Measurements from ENCODE around the gene IL22RA2.

Gene IL22RA2

DNA sequence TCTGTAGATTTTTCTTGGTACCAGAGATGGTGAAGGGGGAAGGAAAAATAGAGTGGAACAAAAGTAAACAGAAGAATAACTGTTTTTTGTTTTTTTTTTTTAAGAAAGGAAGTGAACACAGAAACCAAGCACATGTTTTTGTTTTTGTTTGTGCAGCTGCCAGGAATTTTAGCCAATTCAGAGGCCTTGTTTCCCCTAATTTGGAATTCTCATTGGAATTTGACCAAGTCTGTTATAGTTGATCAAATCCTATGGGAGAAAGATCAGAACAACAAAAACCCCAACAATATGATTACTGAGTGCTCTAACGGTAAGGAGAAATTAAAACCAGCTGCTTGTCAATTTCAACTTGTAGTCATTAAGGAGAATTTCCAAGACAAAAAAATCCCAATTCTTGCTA is 18.2 kb upstream of the IL22RA2 start:
- Histone ChIP-seq H3K4me1 (peaks cover 0 to 23% (median 0%) of the 10 kb centered on the region in 10 experiments; a peak in 5 of 20 replicates), H3K36me3 (peaks cover 0 to 9% (median 3%) of the 10 kb centered on the region in 11 experiments; a peak in 12 of 22 replicates)
- no peak for TF ChIP-seq Cebpa-rat (IDR thresholded peaks at IDR 0.05)

DNA sequence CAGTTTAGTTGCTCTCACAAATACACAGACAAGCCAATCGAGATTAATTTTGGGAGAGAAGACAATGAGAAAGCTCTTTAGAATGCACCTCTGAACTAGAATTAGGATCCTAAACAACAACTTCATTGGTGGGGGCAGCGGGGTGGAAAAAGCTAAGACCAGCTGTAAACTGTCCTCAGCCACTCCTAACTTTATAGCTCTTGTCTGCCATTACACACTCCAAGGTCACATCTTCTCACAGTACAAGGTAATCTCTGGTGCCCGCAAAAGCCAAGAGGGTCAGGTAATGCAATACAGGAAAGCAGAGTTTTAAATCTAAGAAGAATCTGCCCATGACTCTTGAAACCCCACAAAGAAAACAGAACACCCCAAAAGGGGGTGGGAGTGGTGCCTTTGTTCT is 17.8 kb upstream of the IL22RA2 start:
- Histone ChIP-seq H3K27me3 (no peaks in the 10 kb centered on the region), H3K9me3 (replicated peaks in 1 of 11) (peaks cover 37 to 62% (median 58%) of the 10 kb centered on the region in 11 experiments), H4K20me1 (peaks cover 0 to 3% (median 0%) of the 10 kb centered on the region in 11 experiments; a peak in 1 of 22 replicates), H3K9ac (no peak overlapping the region), H3K4me1 (peaks cover 0 to 23% (median 0%) of the 10 kb centered on the region in 10 experiments; a peak in 5 of 20 replicates), H3K27ac (peak overlapping the region in 2 of 11 experiments; percentile 19 to 42; a peak in 3 of 22 replicates), H3K4me3 (no peak overlapping the region), H3K4me2 (peak overlapping the region in 2 of 11 experiments; percentile 44; a peak in 4 of 22 replicates), H3K36me3 (peaks cover 0 to 7% (median 0%) of the 10 kb centered on the region in 11 experiments; a peak in 3 of 22 replicates)
- TF ChIP-seq Cebpa-rat (IDR thresholded peaks at IDR 0.05): no peak

More for the DNA sequence above, 18.2 kb upstream of the IL22RA2 start:
- H3K4me2 ChIP-seq: peak overlapping the region in 2 of 11 experiments; percentile 44; a peak in 3 of 22 replicates
- H3K9ac ChIP-seq: no peak overlapping the region
- peaks cover 32 to 57% (median 53%) of the 10 kb centered on the region in 11 experiments for H3K9me3 ChIP-seq (replicated peaks in 1 of 11)
- H3K27me3 ChIP-seq: no peaks in the 10 kb centered on the region
- H4K20me1 ChIP-seq: peaks cover 0 to 8% (median 0%) of the 10 kb centered on the region in 11 experiments; a peak in 2 of 22 replicates
- peak overlapping the region in 2 of 11 experiments; percentile 19 to 42; a peak in 2 of 22 replicates for H3K27ac ChIP-seq
- H3K4me3 ChIP-seq: no peak overlapping the region

DNA sequence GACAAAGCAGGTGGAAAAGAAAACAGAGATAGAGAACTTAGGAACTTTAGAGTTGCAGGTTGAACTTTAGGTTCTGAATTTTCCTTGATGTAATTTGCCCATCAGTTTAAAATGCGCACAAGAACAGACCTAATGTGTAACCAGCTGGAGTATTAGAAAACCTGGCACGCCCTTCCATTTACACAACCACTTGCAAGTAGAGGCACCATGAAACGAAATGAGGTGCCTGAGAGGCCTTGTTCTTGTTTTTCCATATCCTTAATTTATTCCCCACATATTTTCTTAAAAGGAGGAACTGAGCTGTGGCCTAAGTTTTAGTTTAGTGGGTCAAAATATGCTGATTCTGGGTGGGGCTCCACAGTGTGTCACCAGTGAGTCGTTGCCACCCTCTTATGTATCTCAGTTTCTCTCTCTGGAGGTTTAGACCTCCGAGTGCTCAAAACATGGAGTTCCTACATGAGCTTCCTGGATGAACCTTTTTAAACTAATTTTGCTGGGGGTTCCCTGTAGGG is 17.2 kb upstream of the IL22RA2 start:
- peaks cover 0 to 7% (median 0%) of the 10 kb centered on the region in 11 experiments; a peak in 2 of 22 replicates for H3K36me3 ChIP-seq
- peak overlapping the region in 1 of 11 experiments; percentile 42; a peak in 1 of 22 replicates for H3K27ac ChIP-seq
- H3K9ac ChIP-seq: no peak overlapping the region
- no peak overlapping the region for H3K4me3 ChIP-seq
- peaks cover 43 to 68% (median 64%) of the 10 kb centered on the region in 11 experiments for H3K9me3 ChIP-seq (replicated peaks in 1 of 11)
- peak overlapping the region in 2 of 11 experiments; percentile 44; a peak in 4 of 22 replicates for H3K4me2 ChIP-seq
- no peaks in the 10 kb centered on the region for H3K27me3 ChIP-seq
- TF ChIP-seq Cebpa-rat (IDR thresholded peaks at IDR 0.05): no peak
- no peaks in the 10 kb centered on the region for H4K20me1 ChIP-seq
- peaks cover 0 to 23% (median 0%) of the 10 kb centered on the region in 10 experiments; a peak in 5 of 20 replicates for H3K4me1 ChIP-seq

DNA sequence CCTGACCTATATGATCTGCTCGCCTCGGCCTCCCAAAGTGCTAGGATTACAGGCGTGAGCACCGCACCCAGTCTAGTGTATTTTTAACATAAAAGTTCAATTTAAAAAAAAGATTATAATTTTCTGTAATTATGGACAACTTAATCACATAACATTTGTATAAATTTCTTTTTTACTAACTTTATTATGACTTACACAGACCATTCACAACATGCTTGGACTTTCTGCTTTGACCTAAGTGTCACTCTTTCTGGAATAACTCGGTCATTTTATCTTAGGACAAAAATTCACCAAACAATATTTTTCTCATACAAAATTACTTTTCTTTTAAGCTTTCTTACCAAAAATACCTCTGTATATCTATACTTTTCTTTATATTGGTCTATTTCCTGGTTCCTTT is 15.4 kb upstream of the IL22RA2 start:
- Histone ChIP-seq H3K27me3 (no peaks in the 10 kb centered on the region), H4K20me1 (no peaks in the 10 kb centered on the region), H3K36me3 (peaks cover 0 to 7% (median 0%) of the 10 kb centered on the region in 11 experiments; a peak in 2 of 22 replicates), H3K4me2 (no peak overlapping the region), H3K9ac (no peak overlapping the region), H3K4me1 (peaks cover 0 to 23% (median 0%) of the 10 kb centered on the region in 10 experiments; a peak in 5 of 20 replicates), H3K9me3 (replicated peaks in 1 of 11) (peaks cover 60 to 85% (median 82%) of the 10 kb centered on the region in 11 experiments), H3K4me3 (peak overlapping the region in 1 of 10 experiments; percentile 18; a peak in 1 of 20 replicates), H3K27ac (no peak overlapping the region)
- TF ChIP-seq Cebpa-rat (IDR thresholded peaks at IDR 0.05): no peak

DNA sequence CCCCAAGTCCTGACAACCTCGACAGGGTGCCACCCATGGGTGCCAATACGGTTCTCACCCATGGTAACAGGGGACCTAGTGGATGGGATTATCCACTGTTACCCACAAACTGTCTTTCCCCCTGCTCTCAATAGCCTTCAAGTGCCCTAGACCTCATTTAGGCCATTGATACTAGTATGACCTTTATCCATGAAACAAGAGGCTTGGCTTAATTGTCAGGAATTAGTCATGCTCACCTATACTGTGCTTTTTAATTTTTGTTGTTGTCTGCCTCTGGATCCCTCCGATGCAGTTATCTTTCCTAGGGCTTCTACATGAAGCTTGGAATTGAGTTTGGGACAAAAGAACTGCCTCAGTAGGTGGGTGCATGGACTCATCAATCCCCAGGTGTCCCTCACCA is 11.8 kb upstream of the IL22RA2 start:
- no peaks in the 10 kb centered on the region for H3K27me3 ChIP-seq
- TF ChIP-seq Cebpa-rat (IDR thresholded peaks at IDR 0.05): no peak
- H3K36me3 ChIP-seq: peaks cover 0 to 7% (median 0%) of the 10 kb centered on the region in 11 experiments; a peak in 2 of 22 replicates
- H3K4me3 ChIP-seq: no peak overlapping the region
- H4K20me1 ChIP-seq: no peaks in the 10 kb centered on the region
- no peak overlapping the region for H3K4me2 ChIP-seq
- H3K9ac ChIP-seq: no peak overlapping the region
- H3K27ac ChIP-seq: no peak overlapping the region
- peaks cover 0 to 3% (median 0%) of the 10 kb centered on the region in 10 experiments; a peak in 2 of 20 replicates for H3K4me1 ChIP-seq
- peaks cover 96 to 98% (median 97%) of the 10 kb centered on the region in 11 experiments for H3K9me3 ChIP-seq (replicated peaks in 1 of 11)

DNA sequence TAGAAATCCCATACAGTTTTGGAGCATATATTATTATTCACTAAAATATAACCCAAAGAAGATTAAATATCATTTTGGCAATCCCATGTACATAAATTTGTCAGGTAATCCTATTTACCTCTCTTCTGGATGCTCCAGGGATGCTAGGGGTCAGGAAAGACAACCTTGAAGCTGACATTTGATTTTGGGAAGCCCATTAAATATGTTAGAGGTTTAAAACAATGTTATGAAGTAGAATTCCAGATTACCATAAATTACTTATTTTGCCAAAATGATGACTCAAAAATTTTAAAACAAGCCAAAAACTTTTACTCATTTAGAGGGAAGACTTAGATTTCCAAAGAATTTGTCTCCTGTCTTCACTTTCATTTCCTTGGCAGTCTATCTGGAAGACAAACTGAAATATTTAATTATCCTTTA is 9.2 kb upstream of the IL22RA2 start:
- Histone ChIP-seq H3K4me3 (no peak overlapping the region), H3K36me3 (peaks cover 0 to 4% (median 0%) of the 10 kb centered on the region in 11 experiments; a peak in 1 of 22 replicates), H4K20me1 (no peaks in the 10 kb centered on the region), H3K9me3 (replicated peaks in 1 of 11) (peaks cover 91 to 98% (median 96%) of the 10 kb centered on the region in 11 experiments), H3K27me3 (no peaks in the 10 kb centered on the region), H3K4me2 (no peak overlapping the region), H3K9ac (no peak overlapping the region), H3K27ac (no peak overlapping the region), H3K4me1 (no peaks in the 10 kb centered on the region)
- TF ChIP-seq Cebpa-rat (IDR thresholded peaks at IDR 0.05): no peak

DNA sequence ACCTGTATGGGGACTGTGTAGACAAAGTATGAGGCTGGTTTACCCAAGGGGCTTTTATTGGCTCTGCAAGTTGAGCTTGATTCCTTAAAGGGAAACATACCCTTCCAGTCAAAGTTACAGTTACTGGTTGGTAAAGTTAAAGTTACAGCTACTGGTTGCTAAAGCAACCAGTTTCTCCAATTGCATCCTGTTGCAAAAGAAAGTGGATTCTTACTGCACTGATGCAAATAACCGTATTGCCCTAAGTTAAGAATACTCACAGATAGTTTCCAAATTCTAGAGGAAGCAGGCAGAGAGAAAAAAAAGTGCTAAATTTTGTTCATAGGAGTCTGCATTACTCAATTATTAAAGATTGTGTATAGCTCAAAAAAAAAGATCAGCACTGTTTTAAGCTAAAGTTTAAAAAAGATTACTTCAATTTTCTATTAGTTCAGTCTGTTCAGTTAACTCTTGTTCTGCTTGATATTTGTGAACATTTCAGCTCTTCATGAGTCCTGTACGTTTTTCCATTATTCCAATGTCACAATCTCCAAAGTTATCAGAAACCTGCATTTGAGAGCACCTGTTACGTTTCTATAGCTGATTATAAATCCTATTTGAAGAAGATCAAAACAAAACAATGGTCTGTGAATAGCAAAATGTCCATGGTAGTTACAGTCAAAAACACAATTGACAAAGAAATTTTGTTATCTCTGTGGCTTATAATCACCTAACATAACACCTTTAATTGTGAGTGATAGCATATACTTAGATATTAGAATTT is 8.6 kb upstream of the IL22RA2 start:
- TF ChIP-seq Cebpa-rat (IDR thresholded peaks at IDR 0.05): no peak
- H3K9me3 ChIP-seq (replicated peaks in 1 of 11): peaks cover 85 to 95% (median 92%) of the 10 kb centered on the region in 11 experiments

DNA sequence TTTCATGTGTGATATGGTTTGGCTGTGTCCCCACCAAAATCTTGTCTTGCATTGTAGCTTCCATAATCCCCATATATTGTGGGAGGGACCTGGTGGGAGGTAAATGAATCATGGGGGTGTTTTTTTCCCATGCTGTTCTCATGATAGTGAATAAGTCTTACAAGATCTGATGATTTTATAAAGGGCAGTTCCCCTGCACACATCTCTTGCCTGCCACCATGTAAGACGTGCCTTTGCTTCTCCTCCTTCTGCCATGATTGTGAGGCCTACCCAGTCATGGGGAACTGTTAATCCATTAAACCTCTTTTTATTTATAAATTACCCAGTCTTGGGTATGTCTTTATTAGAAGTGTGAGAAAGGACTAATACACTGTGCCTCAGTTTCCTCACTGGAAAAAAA is 4.2 kb upstream of the IL22RA2 start:
- Histone ChIP-seq H3K9me3 (replicated peaks in 1 of 11) (peaks cover 40 to 59% (median 54%) of the 10 kb centered on the region in 11 experiments), H3K4me2 (no peak overlapping the region), H3K36me3 (peaks cover 0 to 4% (median 0%) of the 10 kb centered on the region in 11 experiments; a peak in 1 of 22 replicates), H3K27me3 (no peaks in the 10 kb centered on the region), H3K4me1 (peaks cover 9 to 22% (median 13%) of the 10 kb centered on the region in 10 experiments), H3K9ac (no peak overlapping the region), H3K4me3 (no peak overlapping the region), H3K27ac (no peak overlapping the region), H4K20me1 (no peaks in the 10 kb centered on the region)
- no peak for TF ChIP-seq Cebpa-rat (IDR thresholded peaks at IDR 0.05)

More for the DNA sequence above, 8.6 kb upstream of the IL22RA2 start:
- Histone ChIP-seq H3K27ac (no peak overlapping the region), H3K9ac (no peak overlapping the region), H4K20me1 (no peaks in the 10 kb centered on the region), H3K36me3 (peaks cover 0 to 4% (median 0%) of the 10 kb centered on the region in 11 experiments; a peak in 1 of 22 replicates), H3K27me3 (no peaks in the 10 kb centered on the region), H3K4me3 (no peak overlapping the region), H3K4me1 (peaks cover under 1 to 2% (median 1%) of the 10 kb centered on the region in 10 experiments; a peak in 18 of 20 replicates), H3K4me2 (no peak overlapping the region)

DNA sequence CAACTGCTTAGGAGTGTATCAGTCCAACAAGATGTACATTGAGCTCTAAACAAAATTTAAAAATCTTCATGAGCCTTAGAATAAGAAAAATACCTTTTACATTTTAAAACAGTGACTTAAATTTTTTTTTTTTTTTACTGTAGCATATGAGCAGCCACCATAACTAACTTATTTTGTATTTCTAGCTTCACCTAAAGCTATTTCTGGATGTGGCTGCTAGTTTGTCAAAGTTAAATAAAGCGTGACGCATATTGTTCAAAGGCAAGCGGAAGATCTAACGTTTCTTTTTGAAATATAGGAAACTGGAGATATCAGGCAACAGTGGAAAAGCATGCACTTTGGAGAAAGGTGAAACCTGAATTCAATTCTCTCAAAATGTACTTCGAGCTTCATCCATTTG is 3.3 kb upstream of the IL22RA2 start:
- no peaks in the 10 kb centered on the region for H4K20me1 ChIP-seq
- peaks cover 9 to 23% (median 19%) of the 10 kb centered on the region in 10 experiments for H3K4me1 ChIP-seq
- peak overlapping the region; percentile 16 to 62 (median 51) for H3K4me2 ChIP-seq
- no peak overlapping the region for H3K9ac ChIP-seq
- H3K4me3 ChIP-seq: no peak overlapping the region
- no peak for TF ChIP-seq Cebpa-rat (IDR thresholded peaks at IDR 0.05)
- H3K27me3 ChIP-seq: no peaks in the 10 kb centered on the region
- H3K27ac ChIP-seq: no peak overlapping the region
- peaks cover 0 to 4% (median 0%) of the 10 kb centered on the region in 11 experiments; a peak in 1 of 22 replicates for H3K36me3 ChIP-seq
- peaks cover 32 to 57% (median 47%) of the 10 kb centered on the region in 11 experiments for H3K9me3 ChIP-seq (replicated peaks in 1 of 11)
